ENCODE results near the gene CD200R1.

CD200R1 gene
- total RNA-seq: 8.6 reads per million, percentile 29 among the genes with 10 or more reads in this experiment

GRCh38 chr3:112974894-112975293, at the start of gene CD200R1:
Gene CD200R1 (minus strand): TSS chr3:112975103. CDS start chr3:112974857, 246 bp downstream.
- DNase-seq: no peak

- DNase-seq: no peak
These were observed 46.6 kb upstream of the CD200R1 start for GRCh38 chr3:113021471-113021870.

GRCh38 chr3:113019182-113020137, 44.6 kb upstream of the CD200R1 start:
- peak; percentile 75 for DNase-seq

GRCh38 chr3:113018536-113019181, 43.8 kb upstream of the CD200R1 start:
- DNase-seq: no peak

- DNase-seq: no peak
These were observed 38.7 kb upstream of the CD200R1 start for GRCh38 chr3:113013593-113013992.

- no peak for DNase-seq
These were observed 33.2 kb upstream of the CD200R1 start for GRCh38 chr3:113008117-113008516.

GRCh38 chr3:113006359-113007056, 31.6 kb upstream of the CD200R1 start:
- DNase-seq: no peak

- DNase-seq: no peak
These were observed 30.7 kb upstream of the CD200R1 start for GRCh38 chr3:113005611-113006010.

- no peak for DNase-seq
These were observed 27.8 kb upstream of the CD200R1 start for GRCh38 chr3:113002679-113003078.

- no peak for DNase-seq
These were observed 27.1 kb upstream of the CD200R1 start for GRCh38 chr3:113002037-113002436.

- DNase-seq: no peak
These were observed 25.8 kb upstream of the CD200R1 start for GRCh38 chr3:113000691-113001090.

GRCh38 chr3:112995800-112996199, 20.9 kb upstream of the CD200R1 start:
- no peak for DNase-seq

GRCh38 chr3:112990672-112991602, 16.0 kb upstream of the CD200R1 start, which contains the start of gene GTPBP8:
Gene GTPBP8 (plus strand): TSS chr3:112990984. CDS start chr3:112991000, 16 bp downstream.
- peak; percentile 73 for DNase-seq

- no peak for DNase-seq
These were observed 12.9 kb upstream of the CD200R1 start for GRCh38 chr3:112987710-112988334.

- DNase-seq: peak; percentile 24
These were observed 9.6 kb upstream of the CD200R1 start for GRCh38 chr3:112984485-112984884.

- DNase-seq: no peak
These were observed 7.8 kb upstream of the CD200R1 start for GRCh38 chr3:112982710-112983109.

- DNase-seq: no peak
These were observed 5.2 kb upstream of the CD200R1 start for GRCh38 chr3:112980080-112980479.

GRCh38 chr3:112979244-112979832, 4.4 kb upstream of the CD200R1 start:
- peak; percentile 31 for DNase-seq

GRCh38 chr3:112976953-112977352, 2.0 kb upstream of the CD200R1 start:
- DNase-seq: no peak

GRCh38 chr3:112976001-112976400, 1.1 kb upstream of the CD200R1 start:
- DNase-seq: no peak

- DNase-seq: no peak
These were observed 755 bp downstream of the CD200R1 start for GRCh38 chr3:112974178-112974517.
